Panc1 (cell line): ENCODE results near the gene ALK.

ENCODE experiments used
- CTCF ChIP-seq: fragments of 450-650 bp; IDR thresholded peaks from 2 replicates; pipeline ENCODE4 v1.5.1; 2017; ENCODE audit warnings: mild to moderate bottlenecking
- POLR2AphosphoS5 ChIP-seq: IDR thresholded peaks from 2 replicates; pipeline ENCODE4 v1.6.1; 2012; ENCODE audit warnings: mild to moderate bottlenecking, low read depth, low read length, moderate library complexity

- TF ChIP-seq CTCF (no peak), POLR2AphosphoS5 (no peak)
These were observed 29.1 kb upstream of the ALK start for GRCh38 chr2:29950481-29950880.
